ENCODE data around the gene TCF12. TPM values are rescaled to one million over a fixed set of nuclear protein-coding genes. Genes with fewer than 3 reads are reported as not detected.
"Not testable (repeated sequence)": the region's sequence is repeated elsewhere in the genome, so short reads cannot be mapped to it uniquely, and the experiment has no call there.

Gene TCF12
- polyA plus RNA-seq, 1 donor (not counting 4 experiments of a cell fraction or from before 2014, with no cell fraction given) = 48.3 TPM

- Histone ChIP-seq H3K9me1 (ENCODE audit: control insufficient read depth, extremely low read depth, insufficient read depth, low read length) (no peaks in the 10 kb centered on the region), H3K4me3 (ENCODE audit: control insufficient read depth in 2 of 3, extremely low read depth in 1 of 3, insufficient read depth in 2 of 3, low read depth in 1 of 3, low read length in 3 of 3) (no peak overlapping the region), H3K79me2 (ENCODE audit: control insufficient read depth, insufficient read depth, low read length) (peaks cover 74% of the 10 kb centered on the region), H3K4me2 (ENCODE audit: control insufficient read depth, extremely low read depth, insufficient read depth, low read depth, low read length) (no peak overlapping the region), H3K9me3 (ENCODE audit: control insufficient read depth, low read depth, low read length) (no peaks in the 10 kb centered on the region), H3K9ac (ENCODE audit: control insufficient read depth, extremely low read depth, insufficient read depth, low read length) (no peak overlapping the region), H3K36me3 (ENCODE audit: control insufficient read depth in 2 of 2, extremely low read depth in 1 of 2, insufficient read depth in 2 of 2, low read length in 2 of 2) (no peaks in the 10 kb centered on the region), H3K27me3 (ENCODE audit: control insufficient read depth, extremely low read depth, insufficient read depth, low read length) (no peaks in the 10 kb centered on the region), H4K20me1 (ENCODE audit: control insufficient read depth, extremely low read depth, insufficient read depth, low read length) (peaks cover 4% of the 10 kb centered on the region), H3K27ac (ENCODE audit: control insufficient read depth, insufficient read depth, low read length) (no peak overlapping the region), H2AFZ (ENCODE audit: control insufficient read depth, low read length) (no peak overlapping the region), H3K4me1 (ENCODE audit: control insufficient read depth, extremely low read depth, insufficient read depth, low read length) (no peaks in the 10 kb centered on the region)
- dilution Hi-C loops (cut with MboI; ENCODE audit: extremely low pct_ligation_motif_present, low sequenced_read_pairs) = no loop called here
- TF ChIP-seq EZH2 (IDR thresholded peaks at IDR 0.05; ENCODE audit: low read length) (no peak), CTCF (optimal IDR thresholded peaks at IDR 0.05 in 1 of 3, IDR thresholded peaks at IDR 0.05 in 1 of 3, conservative IDR thresholded peaks at IDR 0.05 in 1 of 3; ENCODE audit: extremely low read depth in 1 of 3, insufficient read depth in 2 of 3, low read length in 3 of 3) (no peak)
- FAIRE-seq (no peak), DNase-seq (ENCODE audit: low read depth, low spot score) (no peak)
These were observed 32.5 kb downstream of the TCF12 start for GRCh38 chr15:56950979-56951378.

GRCh38 chr15:56953790-56954189, 35.3 kb downstream of the TCF12 start:
- no peaks in the 10 kb centered on the region for H3K9me1 ChIP-seq (ENCODE audit: control insufficient read depth, extremely low read depth, insufficient read depth, low read length)
- H2AFZ ChIP-seq (ENCODE audit: control insufficient read depth, low read length) = no peak overlapping the region
- no peaks in the 10 kb centered on the region for H3K36me3 ChIP-seq (ENCODE audit: control insufficient read depth in 2 of 2, extremely low read depth in 1 of 2, insufficient read depth in 2 of 2, low read length in 2 of 2)
- no peak overlapping the region for H3K4me3 ChIP-seq (ENCODE audit: control insufficient read depth in 2 of 3, extremely low read depth in 1 of 3, insufficient read depth in 2 of 3, low read depth in 1 of 3, low read length in 3 of 3)
- no peak overlapping the region for H3K27ac ChIP-seq (ENCODE audit: control insufficient read depth, insufficient read depth, low read length)
- H3K79me2 ChIP-seq (ENCODE audit: control insufficient read depth, insufficient read depth, low read length) = peaks cover 75% of the 10 kb centered on the region
- DNase-seq (ENCODE audit: low read depth, low spot score) = no peak
- peaks cover 7% of the 10 kb centered on the region for H4K20me1 ChIP-seq (ENCODE audit: control insufficient read depth, extremely low read depth, insufficient read depth, low read length)
- no peak for FAIRE-seq
- dilution Hi-C loops (cut with MboI; ENCODE audit: extremely low pct_ligation_motif_present, low sequenced_read_pairs) = no loop called here
- H3K4me2 ChIP-seq (ENCODE audit: control insufficient read depth, extremely low read depth, insufficient read depth, low read depth, low read length) = no peak overlapping the region
- no peak overlapping the region for H3K9ac ChIP-seq (ENCODE audit: control insufficient read depth, extremely low read depth, insufficient read depth, low read length)
- H3K27me3 ChIP-seq (ENCODE audit: control insufficient read depth, extremely low read depth, insufficient read depth, low read length) = no peaks in the 10 kb centered on the region
- H3K4me1 ChIP-seq (ENCODE audit: control insufficient read depth, extremely low read depth, insufficient read depth, low read length) = no peaks in the 10 kb centered on the region
- H3K9me3 ChIP-seq (ENCODE audit: control insufficient read depth, low read depth, low read length) = no peaks in the 10 kb centered on the region
- no peak for TF ChIP-seq CTCF (optimal IDR thresholded peaks at IDR 0.05 in 1 of 3, IDR thresholded peaks at IDR 0.05 in 1 of 3, conservative IDR thresholded peaks at IDR 0.05 in 1 of 3; ENCODE audit: extremely low read depth in 1 of 3, insufficient read depth in 2 of 3, low read length in 3 of 3)
- TF ChIP-seq EZH2 (IDR thresholded peaks at IDR 0.05; ENCODE audit: low read length) = no peak

GRCh38 chr15:56955011-56955410, 36.6 kb downstream of the TCF12 start:
- H2AFZ ChIP-seq (ENCODE audit: control insufficient read depth, low read length); H3K9me3 ChIP-seq (ENCODE audit: control insufficient read depth, low read depth, low read length); H3K9ac ChIP-seq (ENCODE audit: control insufficient read depth, extremely low read depth, insufficient read depth, low read length); H3K36me3 ChIP-seq (ENCODE audit: control insufficient read depth in 2 of 2, extremely low read depth in 1 of 2, insufficient read depth in 2 of 2, low read length in 2 of 2); H4K20me1 ChIP-seq (ENCODE audit: control insufficient read depth, extremely low read depth, insufficient read depth, low read length); dilution Hi-C loops (cut with MboI; ENCODE audit: extremely low pct_ligation_motif_present, low sequenced_read_pairs); H3K4me1 ChIP-seq (ENCODE audit: control insufficient read depth, extremely low read depth, insufficient read depth, low read length); H3K4me3 ChIP-seq (ENCODE audit: control insufficient read depth in 2 of 3, extremely low read depth in 1 of 3, insufficient read depth in 2 of 3, low read depth in 1 of 3, low read length in 3 of 3); DNase-seq (ENCODE audit: low read depth, low spot score); H3K27ac ChIP-seq (ENCODE audit: control insufficient read depth, insufficient read depth, low read length); H3K27me3 ChIP-seq (ENCODE audit: control insufficient read depth, extremely low read depth, insufficient read depth, low read length); FAIRE-seq; H3K9me1 ChIP-seq (ENCODE audit: control insufficient read depth, extremely low read depth, insufficient read depth, low read length); H3K4me2 ChIP-seq (ENCODE audit: control insufficient read depth, extremely low read depth, insufficient read depth, low read depth, low read length): not testable (repeated sequence)
- H3K79me2 ChIP-seq (ENCODE audit: control insufficient read depth, insufficient read depth, low read length) = peaks cover 76% of the 10 kb centered on the region

Data from keratinocyte (primary cell).